ENCODE measurements around the gene TADA1.

TADA1 gene

DNA sequence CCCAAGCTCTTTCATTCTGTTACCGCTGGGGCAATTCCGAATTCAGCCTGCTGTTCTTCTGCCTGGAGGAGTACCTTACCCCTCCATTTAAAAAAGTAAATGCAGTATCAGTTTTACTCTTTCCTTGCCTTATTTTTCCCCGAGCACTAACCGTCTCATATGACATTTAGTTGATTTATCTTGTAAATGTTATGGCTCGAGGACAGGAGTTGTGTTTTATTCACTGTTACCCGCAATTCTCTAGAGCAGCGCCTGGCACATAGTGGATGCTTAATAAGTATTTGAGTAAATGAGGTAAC is 425 bp upstream of the TADA1 start:
- DNase-seq (ENCODE audit: low read depth) = no peak
- TF ChIP-seq, protein P1, sequence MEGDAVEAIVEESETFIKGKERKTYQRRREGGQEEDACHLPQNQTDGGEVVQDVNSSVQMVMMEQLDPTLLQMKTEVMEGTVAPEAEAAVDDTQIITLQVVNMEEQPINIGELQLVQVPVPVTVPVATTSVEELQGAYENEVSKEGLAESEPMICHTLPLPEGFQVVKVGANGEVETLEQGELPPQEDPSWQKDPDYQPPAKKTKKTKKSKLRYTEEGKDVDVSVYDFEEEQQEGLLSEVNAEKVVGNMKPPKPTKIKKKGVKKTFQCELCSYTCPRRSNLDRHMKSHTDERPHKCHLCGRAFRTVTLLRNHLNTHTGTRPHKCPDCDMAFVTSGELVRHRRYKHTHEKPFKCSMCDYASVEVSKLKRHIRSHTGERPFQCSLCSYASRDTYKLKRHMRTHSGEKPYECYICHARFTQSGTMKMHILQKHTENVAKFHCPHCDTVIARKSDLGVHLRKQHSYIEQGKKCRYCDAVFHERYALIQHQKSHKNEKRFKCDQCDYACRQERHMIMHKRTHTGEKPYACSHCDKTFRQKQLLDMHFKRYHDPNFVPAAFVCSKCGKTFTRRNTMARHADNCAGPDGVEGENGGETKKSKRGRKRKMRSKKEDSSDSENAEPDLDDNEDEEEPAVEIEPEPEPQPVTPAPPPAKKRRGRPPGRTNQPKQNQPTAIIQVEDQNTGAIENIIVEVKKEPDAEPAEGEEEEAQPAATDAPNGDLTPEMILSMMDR (IDR thresholded peaks at IDR 0.05; ENCODE audit: insufficient read depth, low read depth, low read length, missing control alignments) = peak; percentile 13
- H3K4me3 ChIP-seq (ENCODE audit: low read depth, low read length) = peak overlapping the region; percentile 73

DNA sequence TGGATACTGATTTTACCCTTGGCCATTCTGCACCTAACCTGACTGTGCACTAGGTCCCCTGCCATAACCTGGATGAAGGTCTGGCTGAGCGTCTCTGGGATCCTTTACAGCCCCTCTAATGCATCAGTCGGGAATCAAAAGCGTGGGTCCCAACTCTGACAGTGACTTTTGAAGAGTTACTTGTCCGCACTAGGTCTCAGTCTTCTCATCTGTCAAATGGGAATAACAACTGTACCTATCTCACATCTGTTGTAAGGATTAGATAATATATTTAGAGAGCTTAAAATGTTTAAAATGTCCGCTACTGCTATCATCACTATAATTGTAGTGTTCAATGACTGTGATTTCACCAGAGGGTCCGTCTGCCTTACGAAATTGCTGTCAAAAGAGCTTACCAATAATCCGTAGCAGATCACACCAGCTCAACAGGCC is 746 bp downstream of the TADA1 start:
- DNase-seq (ENCODE audit: low read depth) = peak; percentile 9
- H3K4me3 ChIP-seq (ENCODE audit: low read depth, low read length) = peak overlapping the region; percentile 65
- TF ChIP-seq, protein P1 (IDR thresholded peaks at IDR 0.05; ENCODE audit: insufficient read depth, low read depth, low read length, missing control alignments) = no peak

DNA sequence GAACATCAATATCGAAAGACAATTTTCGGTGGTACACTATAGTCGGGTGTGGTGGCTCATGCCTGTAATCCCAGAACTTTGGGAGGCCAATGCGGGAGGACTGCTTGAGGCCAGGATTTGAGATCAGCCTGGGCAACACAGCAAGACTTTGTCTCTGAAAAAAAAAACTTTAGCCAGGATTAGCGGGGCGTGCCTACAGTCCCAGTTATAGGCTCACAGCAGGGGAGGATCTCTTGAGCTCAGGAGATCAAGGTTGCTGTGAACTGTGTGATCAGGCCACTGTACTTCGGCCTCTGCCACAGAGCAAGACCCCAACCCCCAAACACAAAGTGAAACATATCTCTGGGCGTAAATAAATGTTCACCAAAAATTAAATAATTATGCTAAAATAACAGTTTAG is 1.6 kb downstream of the TADA1 start:
- TF ChIP-seq, protein P1 (IDR thresholded peaks at IDR 0.05; ENCODE audit: insufficient read depth, low read depth, low read length, missing control alignments) = no peak
- no peak overlapping the region; the same call in 1 of the 2 replicates for H3K4me3 ChIP-seq (ENCODE audit: low read depth, low read length)
- DNase-seq (ENCODE audit: low read depth) = no peak

DNA sequence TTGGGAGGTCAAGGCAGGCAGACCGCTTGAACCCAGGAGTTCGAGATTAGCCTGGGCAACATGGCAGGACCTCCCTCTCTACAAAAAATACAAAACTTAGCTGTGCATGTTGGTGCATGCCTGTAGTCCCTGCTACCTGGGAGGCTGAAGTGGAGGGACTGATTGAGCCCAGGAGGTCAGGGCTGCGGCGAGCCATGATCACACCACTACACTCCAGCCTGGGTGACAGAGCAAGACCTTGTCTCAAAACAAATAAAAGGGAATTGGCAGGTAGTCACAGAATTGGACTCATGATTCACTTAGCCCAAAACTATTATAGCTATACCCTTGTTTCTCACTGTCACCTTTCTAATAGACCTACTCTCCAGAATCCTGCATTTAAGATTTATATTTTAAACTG is 5.5 kb downstream of the TADA1 start:
- TF ChIP-seq, protein P1 (IDR thresholded peaks at IDR 0.05; ENCODE audit: insufficient read depth, low read depth, low read length, missing control alignments) = no peak
- no peak for DNase-seq (ENCODE audit: low read depth)

DNA sequence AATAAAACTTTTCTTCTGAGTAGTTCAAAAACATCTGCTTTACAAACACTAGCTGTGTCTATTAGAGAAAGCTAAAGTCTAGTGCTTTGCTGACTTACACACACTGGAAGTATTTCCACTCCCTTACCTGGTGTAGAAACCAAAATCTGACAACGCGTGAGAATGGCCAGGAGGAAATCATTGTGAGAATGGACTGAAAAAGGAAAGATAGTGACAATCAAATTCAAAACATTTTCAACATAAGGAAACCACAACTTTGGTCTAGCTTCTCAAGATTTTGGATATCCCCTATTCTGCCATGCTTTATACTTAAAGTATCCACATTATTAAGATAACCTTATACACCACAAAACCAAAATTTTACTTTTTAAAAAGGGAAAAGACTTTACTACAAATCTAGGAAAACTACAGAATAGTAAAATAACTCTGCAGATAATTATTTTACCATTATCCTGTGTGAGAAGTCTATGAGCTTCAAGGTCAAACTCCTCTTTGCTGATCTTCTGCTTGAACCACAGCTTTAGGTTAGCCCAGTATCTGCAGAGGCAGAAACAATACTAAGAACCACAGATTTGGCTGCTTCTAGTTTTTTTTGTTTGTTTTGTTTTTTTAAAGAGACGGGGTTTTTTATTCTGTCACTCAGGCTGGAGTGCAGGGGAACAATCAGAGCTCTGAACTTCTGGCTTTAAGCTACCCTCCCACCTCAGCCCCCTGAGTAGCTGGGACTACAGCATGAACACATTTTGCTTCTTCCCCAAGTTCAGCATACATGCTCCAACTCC is 6.6 kb downstream of the TADA1 start:
- TF ChIP-seq, protein P1 (IDR thresholded peaks at IDR 0.05; ENCODE audit: insufficient read depth, low read depth, low read length, missing control alignments) = no peak
- no peak overlapping the region for H3K4me3 ChIP-seq (ENCODE audit: low read depth, low read length)
- DNase-seq (ENCODE audit: low read depth) = peak; percentile 31

More for the DNA sequence above, 5.5 kb downstream of the TADA1 start:
- no peak overlapping the region for H3K4me3 ChIP-seq (ENCODE audit: low read depth, low read length)

DNA sequence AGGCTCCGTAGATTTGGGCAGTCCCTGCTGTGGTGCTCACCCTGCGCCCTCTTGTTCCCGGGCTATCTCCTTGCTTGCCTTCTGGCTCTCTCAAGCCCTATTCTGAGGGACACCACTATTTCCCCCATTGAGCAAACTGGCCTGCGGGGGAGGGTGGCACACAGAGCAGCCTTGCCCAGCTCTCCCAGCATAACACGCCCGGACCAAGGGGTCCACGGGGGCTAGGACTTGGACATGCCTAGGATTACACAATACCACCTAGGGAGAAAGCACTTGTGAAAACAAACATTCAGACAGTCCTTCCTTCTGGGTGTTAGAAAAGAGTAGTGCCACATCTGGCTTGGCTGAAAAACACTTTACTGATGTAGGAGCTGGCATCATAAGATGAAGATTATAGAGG is 7.4 kb downstream of the TADA1 start:
- no peak overlapping the region for H3K4me3 ChIP-seq (ENCODE audit: low read depth, low read length)
- DNase-seq (ENCODE audit: low read depth) = no peak
- TF ChIP-seq, protein P1 (IDR thresholded peaks at IDR 0.05; ENCODE audit: insufficient read depth, low read depth, low read length, missing control alignments) = no peak

DNA sequence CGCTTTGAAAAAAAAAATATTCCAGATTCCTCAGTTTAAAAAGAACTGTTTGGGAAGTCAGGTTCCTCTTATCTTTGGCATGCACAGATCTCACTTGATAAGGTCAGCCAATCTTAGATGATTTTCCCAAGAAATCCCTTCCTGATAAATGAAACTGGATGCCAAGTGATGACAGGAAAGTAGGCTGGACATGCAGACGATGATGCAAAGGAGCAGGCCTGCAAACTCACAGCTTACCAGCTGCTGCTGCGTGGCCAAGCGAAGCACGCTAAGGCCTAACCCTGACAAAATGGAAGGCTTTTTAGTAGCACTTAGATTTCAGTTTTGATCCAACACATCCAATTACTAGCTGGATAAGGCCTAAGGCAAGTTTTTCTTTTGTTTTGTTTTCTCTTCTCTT is 10.1 kb downstream of the TADA1 start:
- no peak for DNase-seq (ENCODE audit: low read depth)
- H3K4me3 ChIP-seq (ENCODE audit: low read depth, low read length) = no peak overlapping the region
- TF ChIP-seq, protein P1 (IDR thresholded peaks at IDR 0.05; ENCODE audit: insufficient read depth, low read depth, low read length, missing control alignments) = no peak
